HG02588 (cell line): ENCODE measurements around the gene HSPA1L.

Experiments used
- ATAC-seq: cut with Tn5 transposase; IDR thresholded peaks from one replicate; pipeline ENCODE4 v1.9.1; 2021; ENCODE audit warnings: mild to moderate bottlenecking, moderate library complexity; ENCODE audit not compliant: unreplicated experiment

Gene HSPA1L

GRCh38 chr6:31767096-31767645 lies 47.9 kb downstream of the HSPA1L start:
- no peak for ATAC-seq

- no peak for ATAC-seq
Observed at GRCh38 chr6:31765910-31766794, 48.9 kb downstream of the HSPA1L start.

GRCh38 chr6:31765559-31765909 lies 49.5 kb downstream of the HSPA1L start:
- ATAC-seq = no peak

DNA sequence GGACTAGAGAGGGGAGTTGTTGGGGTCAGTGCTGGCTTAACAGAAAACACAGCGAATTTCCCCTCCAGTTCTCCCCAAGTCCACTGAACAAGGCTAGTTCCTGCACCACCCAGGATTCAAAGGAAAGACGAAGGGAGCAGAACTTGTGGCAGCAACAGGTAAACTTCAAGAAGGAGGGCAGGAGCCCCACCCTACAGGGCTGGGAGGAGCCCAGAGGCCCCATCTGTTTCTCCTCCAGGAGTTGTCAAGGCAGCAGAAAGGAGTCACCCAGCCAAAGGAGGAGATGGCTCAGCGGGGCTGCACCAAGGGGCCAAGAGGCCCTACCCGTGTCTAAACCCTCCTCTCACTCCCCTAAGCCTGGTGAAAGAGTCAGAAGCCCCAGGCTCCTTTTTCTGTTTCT lies 50.9 kb downstream of the HSPA1L start:
- no peak for ATAC-seq

DNA sequence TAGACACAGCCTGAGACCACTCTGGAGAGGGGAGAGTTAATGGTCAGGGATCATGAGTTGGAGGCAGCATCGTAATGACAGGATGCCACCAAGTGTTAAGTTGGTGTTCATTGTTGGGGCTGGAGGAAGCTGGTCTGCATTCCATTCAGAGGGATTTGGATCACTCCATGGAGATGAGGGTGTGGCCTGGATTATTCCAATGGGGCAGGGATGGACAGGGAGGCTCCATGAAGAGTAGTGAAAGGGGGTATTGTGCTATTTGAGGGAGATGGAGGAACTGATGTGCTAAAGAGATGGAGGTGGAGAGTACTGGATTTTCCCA lies 51.5 kb downstream of the HSPA1L start:
- ATAC-seq = no peak

DNA sequence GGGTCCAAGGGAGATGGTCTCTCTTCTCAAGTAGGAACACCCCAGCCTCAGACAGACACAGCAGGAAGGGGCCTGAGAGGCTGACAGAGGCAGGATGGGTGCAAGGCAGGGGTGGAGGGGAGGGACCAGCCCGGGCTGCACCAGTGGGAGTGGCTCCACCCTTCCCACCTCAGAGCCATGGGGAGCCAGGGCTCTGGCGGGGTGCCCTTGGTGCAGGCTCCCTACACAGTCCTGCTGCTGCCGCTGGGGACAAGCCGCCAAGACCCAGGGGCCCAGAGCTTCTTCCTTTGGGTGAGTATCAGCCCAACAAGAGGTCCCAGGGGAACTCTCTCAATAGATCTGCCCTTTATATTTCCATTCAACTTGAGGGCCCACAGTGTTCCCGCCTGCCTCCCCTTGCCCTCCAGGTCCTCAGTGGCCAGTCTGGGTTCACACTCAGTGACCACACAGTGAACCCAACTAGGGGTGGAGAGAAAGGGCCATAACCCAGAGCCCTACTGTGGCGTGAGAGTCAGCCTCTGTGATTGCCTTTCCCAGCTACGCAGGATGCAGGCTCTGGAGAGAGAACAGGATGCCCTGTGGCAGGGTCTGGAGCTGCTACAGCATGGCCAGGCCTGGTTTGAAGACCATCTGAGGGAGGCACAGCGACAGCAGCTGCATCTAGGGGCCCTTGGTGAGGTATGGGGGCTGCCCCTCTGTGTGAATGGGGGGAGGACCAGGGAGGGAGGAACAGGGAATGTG lies 52.0 kb downstream of the HSPA1L start:
- ATAC-seq = no peak

DNA sequence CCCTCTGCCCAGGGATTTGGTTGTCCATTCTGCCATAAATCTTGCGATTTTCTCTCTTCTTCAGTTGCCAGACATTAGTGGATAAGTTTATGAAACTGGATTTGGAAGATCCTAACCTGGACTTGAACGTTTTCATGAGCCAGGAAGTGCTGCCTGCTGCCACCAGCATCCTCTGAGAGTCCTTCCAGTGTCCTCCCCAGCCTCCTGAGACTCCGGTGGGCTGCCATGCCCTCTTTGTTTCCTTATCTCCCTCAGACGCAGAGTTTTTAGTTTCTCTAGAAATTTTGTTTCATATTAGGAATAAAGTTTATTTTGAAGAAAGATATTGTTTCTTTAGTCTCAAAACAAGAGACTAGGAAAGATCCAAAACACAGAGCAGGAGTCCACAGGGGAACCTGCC lies 52.7 kb downstream of the HSPA1L start, which contains the start of gene SAPCD1:
SAPCD1 (plus strand) TSS at position 301 of the 400 bp plus-strand sequence. CDS start 399 bp downstream, outside the sequence.
- ATAC-seq = no peak

- no peak for ATAC-seq
Observed at GRCh38 chr6:31761343-31761742, 53.7 kb downstream of the HSPA1L start.

GRCh38 chr6:31760790-31761189 lies 54.3 kb downstream of the HSPA1L start:
- ATAC-seq = no peak
